C4-2B (cell line): ENCODE results near the gene GLB1L3.

ENCODE experiments used
- H3K27ac ChIP-seq: fragments of 450-650 bp; 2 replicates; pipeline ENCODE4 v1.5.1; 2017
- CTCF ChIP-seq: fragments of 450-650 bp; conservative IDR thresholded peaks from 2 replicates; pipeline ENCODE4 v1.5.1; 2017; ENCODE audit warnings: mild to moderate bottlenecking
- ZFX ChIP-seq: fragments of 450-650 bp; IDR thresholded peaks from 2 replicates; pipeline ENCODE4 v1.6.1; 2017

Gene GLB1L3

GRCh38 chr11:134289167-134289566, 13.0 kb downstream of the GLB1L3 start:
- TF ChIP-seq CTCF (no peak), ZFX (no peak)
- no peak overlapping the region for H3K27ac ChIP-seq

GRCh38 chr11:134289789-134290188, 13.6 kb downstream of the GLB1L3 start:
- no peak overlapping the region for H3K27ac ChIP-seq
- TF ChIP-seq CTCF: no peak
- TF ChIP-seq ZFX: no peak

GRCh38 chr11:134290646-134291045, 14.5 kb downstream of the GLB1L3 start:
- no peak overlapping the region for H3K27ac ChIP-seq
- no peak for TF ChIP-seq CTCF
- no peak for TF ChIP-seq ZFX

- no peak overlapping the region for H3K27ac ChIP-seq
- TF ChIP-seq ZFX (no peak), CTCF (no peak)
Measured at GRCh38 chr11:134291196-134291595, 15.0 kb downstream of the GLB1L3 start.

- TF ChIP-seq CTCF: no peak
- TF ChIP-seq ZFX: no peak
- H3K27ac ChIP-seq: no peak overlapping the region
Measured at GRCh38 chr11:134292661-134293060, 16.5 kb downstream of the GLB1L3 start.

GRCh38 chr11:134293119-134294113, 17.2 kb downstream of the GLB1L3 start:
- no peak for TF ChIP-seq ZFX
- no peak for TF ChIP-seq CTCF

GRCh38 chr11:134294664-134295063, 18.5 kb downstream of the GLB1L3 start:
- TF ChIP-seq CTCF (no peak), ZFX (no peak)
- H3K27ac ChIP-seq: no peak overlapping the region

More at GRCh38 chr11:134293119-134294113, 17.2 kb downstream of the GLB1L3 start:
- no peak overlapping the region for H3K27ac ChIP-seq
